GM12878 (cell line): ENCODE results near the gene APOA4. TPM values are rescaled to one million over a fixed set of nuclear protein-coding genes. Genes with fewer than 3 reads are reported as not detected.
A peak's percentile ranks its signal among the peaks of the same experiment; 100 is the strongest.

Experiments used
- BRCA1 ChIP-seq: IDR thresholded peaks from 2 replicates; pipeline ENCODE4 v1.6.1; 2011; ENCODE audit warnings: low read depth, low read length, improper control_type of control experiment
- CBFB ChIP-seq: IDR thresholded peaks from 2 replicates; pipeline ENCODE4 v1.6.1; 2016; ENCODE audit warnings: antibody characterized with exemption, low read depth
- CREM ChIP-seq: IDR thresholded peaks from 2 replicates; pipeline ENCODE4 v1.6.1; 2014; ENCODE audit warnings: antibody characterized with exemption, low read depth
- E4F1 ChIP-seq: fragments of 450-650 bp; IDR thresholded peaks from 2 replicates; pipeline ENCODE4 v1.6.1; 2018; ENCODE audit warnings: borderline replicate concordance, mild to moderate bottlenecking; ENCODE audit not compliant: partially characterized antibody
- EED ChIP-seq: sonication (generic); IDR thresholded peaks from 2 replicates; pipeline ENCODE4 v1.6.1; 2016; ENCODE audit warnings: antibody characterized with exemption, low read depth
- FOS ChIP-seq: IDR thresholded peaks from 3 replicates; pipeline ENCODE4 v1.6.1; 2011; ENCODE audit warnings: borderline replicate concordance; ENCODE audit not compliant: insufficient read length; ENCODE audit errors: extremely low read depth
- HCFC1 ChIP-seq: fragments of 150-350 bp; IDR thresholded peaks from 2 replicates; pipeline ENCODE4 v1.6.1; 2014; ENCODE audit warnings: low read length
- HDGF ChIP-seq: fragments of 450-650 bp; IDR thresholded peaks from 2 replicates; pipeline ENCODE4 v1.6.1; 2016; ENCODE audit warnings: antibody characterized with exemption
- IKZF2 ChIP-seq, 2 experiments: fragments of 450-650 bp; IDR thresholded peaks; 2 replicates each; pipeline ENCODE4 v1.6.1; 2017; ENCODE audit warnings: mild to moderate bottlenecking in 2 of 2, moderate library complexity in 2 of 2
- KLF5 ChIP-seq: fragments of 450-650 bp; IDR thresholded peaks from 2 replicates; pipeline ENCODE4 v1.6.1; 2014; ENCODE audit warnings: mild to moderate bottlenecking; ENCODE audit not compliant: partially characterized antibody
- LARP7 ChIP-seq: fragments of 450-650 bp; IDR thresholded peaks from 2 replicates; pipeline ENCODE4 v1.6.1; 2017; ENCODE audit warnings: mild to moderate bottlenecking
- MEF2A ChIP-seq: IDR thresholded peaks from 2 replicates; pipeline ENCODE4 v1.6.1; 2011; ENCODE audit warnings: low read depth, mild to moderate bottlenecking, low read length, moderate library complexity; ENCODE audit not compliant: insufficient read depth
- MTA3 ChIP-seq: IDR thresholded peaks from 2 replicates; pipeline ENCODE4 v1.6.1; 2012; ENCODE audit warnings: low read length, inconsistent platforms, borderline replicate concordance
- MXI1 ChIP-seq: fragments of 150-350 bp; IDR thresholded peaks from 2 replicates; pipeline ENCODE4 v1.6.1; 2011; ENCODE audit warnings: low read depth, mild to moderate bottlenecking, inconsistent platforms, low read length, improper control_type of control experiment
- MYC ChIP-seq: IDR thresholded peaks from 2 replicates; pipeline ENCODE4 v1.6.1; 2011; ENCODE audit warnings: mild to moderate bottlenecking, low read length, moderate library complexity, inconsistent platforms; ENCODE audit not compliant: insufficient read depth, insufficient replicate concordance, insufficient read length, severe bottlenecking
- NFXL1 ChIP-seq: fragments of 450-650 bp; IDR thresholded peaks from 2 replicates; pipeline ENCODE4 v1.6.1; 2017; ENCODE audit warnings: antibody characterized with exemption, mild to moderate bottlenecking, borderline replicate concordance
- NRF1 ChIP-seq: conservative IDR thresholded peaks from 2 replicates; pipeline ENCODE4 v1.6.1; 2011; ENCODE audit warnings: mild to moderate bottlenecking, low read depth, low read length, improper control_type of control experiment
- PML ChIP-seq: IDR thresholded peaks from 2 replicates; pipeline ENCODE4 v1.6.1; 2012; ENCODE audit warnings: low read length, inconsistent platforms
- POU2F2 ChIP-seq: IDR thresholded peaks from 3 replicates; pipeline ENCODE4 v1.6.1; 2011; ENCODE audit warnings: low read depth, mild to moderate bottlenecking, low read length, borderline replicate concordance
- SIX5 ChIP-seq: IDR thresholded peaks from 2 replicates; pipeline ENCODE4 v1.6.1; 2011; ENCODE audit warnings: mild to moderate bottlenecking, low read depth, low read length, moderate library complexity; ENCODE audit not compliant: severe bottlenecking
- SP1 ChIP-seq: IDR thresholded peaks from one replicate; pipeline ENCODE4 v1.6.1; 2011; ENCODE audit warnings: low read depth, low read length
- SRF ChIP-seq, 2 experiments: IDR thresholded peaks; 2 replicates each; pipeline ENCODE4 v1.6.1; 2011; ENCODE audit warnings: low read depth in 2 of 2, low read length in 2 of 2, mild to moderate bottlenecking in 1 of 2, moderate library complexity in 1 of 2
- STAT1 ChIP-seq: fragments of 450-650 bp; conservative IDR thresholded peaks from 2 replicates; pipeline ENCODE4 v1.6.1; 2014; ENCODE audit warnings: antibody characterized with exemption, mild to moderate bottlenecking
- TBL1XR1 ChIP-seq: IDR thresholded peaks from 2 replicates; pipeline ENCODE4 v1.6.1; 2012; ENCODE audit warnings: low read depth, low read length, improper control_type of control experiment
- TCF12 ChIP-seq: IDR thresholded peaks from 2 replicates; pipeline ENCODE4 v1.6.1; 2011; ENCODE audit warnings: low read depth, mild to moderate bottlenecking, low read length
- YBX1 ChIP-seq: fragments of 450-650 bp; IDR thresholded peaks from 2 replicates; pipeline ENCODE4 v1.6.1; 2016; ENCODE audit warnings: antibody characterized with exemption
- ZBTB11 ChIP-seq: fragments of 450-650 bp; formaldehyde crosslinking; IDR thresholded peaks from 2 replicates; pipeline ENCODE4 v1.5.0; 2022; ENCODE audit warnings: mild to moderate bottlenecking, missing genetic modification characterization
- polyA plus RNA-seq, 11 experiments: library from polyadenylated mRNA; depleted of rRNA in 4 of 11; unstranded in 6 of 11; stranded (reverse) in 5 of 11; fragments of >200 nt; fragmentation: Nextera tagmentation in 4 of 11; fragmentation: Illumina TruSeq in 1 of 11; extraction: Ambion mirVana in 4 of 11; extraction: Trizol in 1 of 11; gene quantifications; 1 replicate in 1 of 11; 2 replicates in 10 of 11; pipeline versions ENCODE4 v1.2.1 to v1.2.3, GENCODE V29; 2011 to 2016; ENCODE audit warnings: inconsistent platforms in 2 of 11, missing spikeins in 2 of 11, low read depth in 1 of 11
- total RNA-seq, 4 experiments: library from RNA; depleted of rRNA in 3 of 4; stranded (reverse); fragments of >200 nt in 3 of 4; fragmentation: Illumina TruSeq in 1 of 4; extraction: Trizol in 1 of 4; gene quantifications; 2 replicates each; pipeline versions ENCODE4 v1.2.1 to v1.2.3, GENCODE V29; 2013 to 2021

Gene APOA4
- total and polyA plus RNA-seq, 10 of the 15 experiments (the other 5 are each of a cell fraction or from before 2014, with no cell fraction given), result not detected

GRCh38 chr11:116772443-116773202 is 50.5 kb downstream of the APOA4 start, which contains the start of gene BUD13 (continued):
- TF ChIP-seq IKZF2 (IDR thresholded peaks at IDR 0.05), result peak in 1 of 2 experiments; percentile 29; a peak in 1 of 4 replicates
- no peak for TF ChIP-seq FOS
- peak; percentile 86 for TF ChIP-seq LARP7
- TF ChIP-seq SP1, result peak; percentile 78
- TF ChIP-seq TBL1XR1, result no peak; the same call in 1 of the 2 replicates
- peak; percentile 41 for TF ChIP-seq SIX5
- TF ChIP-seq NFXL1, result no peak
- no peak for TF ChIP-seq MYC
- TF ChIP-seq PML, result 0 out of 2 replicates have a peak, but pooled peaks have one; percentile 75
- peak; percentile 49 for TF ChIP-seq E4F1
- no peak for TF ChIP-seq ZBTB11 (CRISPR knock-in tag)
- TF ChIP-seq HDGF, result no peak
- peak; percentile 72 for TF ChIP-seq KLF5
- TF ChIP-seq MTA3, result no peak
- peak; percentile 67 for TF ChIP-seq CBFB
- TF ChIP-seq HCFC1, result peak; percentile 73
- peak; percentile 37; the same call in 1 of the 2 replicates for TF ChIP-seq EED
- no peak for TF ChIP-seq MXI1
- 0 out of 2 replicates have a peak, but pooled peaks have one; percentile 75 for TF ChIP-seq STAT1
- no peak for TF ChIP-seq NRF1
- peak; percentile 88 for TF ChIP-seq CREM
- peak; percentile 30; the same call in 1 of the 3 replicates for TF ChIP-seq POU2F2
- TF ChIP-seq YBX1, result no peak
- no peak for TF ChIP-seq BRCA1
- TF ChIP-seq SRF (IDR thresholded peaks at IDR 0.05; ENCODE audit: low read depth in 2 of 2, low read length in 2 of 2), result 0 out of 4 replicates have a peak, but pooled peaks of 1 of the 2 experiments have one; percentile 41
- TF ChIP-seq MEF2A, result no peak
- peak; percentile 90 for TF ChIP-seq TCF12
